ENCODE data around the gene CDKL1. TPM values are rescaled to one million over a fixed set of nuclear protein-coding genes. Genes with fewer than 3 reads are reported as not detected.

The CDKL1 gene
- total and polyA plus RNA-seq, 2 donors (not counting 1 experiment from before 2014, with no cell fraction given): 5.3 to 7.9 TPM

DNA sequence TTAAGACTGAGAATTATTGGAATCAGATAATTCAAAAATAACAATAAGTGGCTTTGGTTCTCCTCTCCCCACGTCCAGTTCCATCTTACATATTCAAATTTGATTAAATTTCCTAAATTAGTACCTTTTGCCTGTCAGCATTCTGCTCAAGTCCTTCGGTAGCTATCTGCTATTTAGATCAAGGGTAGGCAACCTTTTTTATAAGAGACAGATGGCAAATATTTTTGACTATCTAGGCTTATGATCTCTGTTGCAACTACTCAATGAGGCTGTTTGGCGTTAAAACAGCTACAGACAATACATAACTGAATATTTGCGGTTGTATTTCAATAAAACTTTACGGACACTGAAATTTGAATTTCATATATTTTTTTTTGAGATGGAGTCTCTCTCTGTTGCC lies 106.4 kb downstream of the CDKL1 start:
- H3K9me3 ChIP-seq (ENCODE audit: control extremely low read depth in 1 of 3, control insufficient read depth in 2 of 3, insufficient read depth in 1 of 3, low read length in 2 of 3): peaks cover 0 to 1% (median 0%) of the 10 kb centered on the region in 3 donors
- intact Hi-C loops (cut with micrococcal nuclease): no loop called here
- ATAC-seq (ENCODE audit: low read depth): no peak
- no peak overlapping the region for H3K27ac ChIP-seq (ENCODE audit: low read length in 2 of 2)
- H3K4me3 Mint-ChIP-seq: no peak overlapping the region
- H3K9ac ChIP-seq (ENCODE audit: low read length): no peak overlapping the region
- CTCF ChIA-PET: interaction anchor here (0.6 kb wide), 1 partner anchor 56 kb away, joined by 6 read pairs; no protein-coding TSS in a partner anchor
- H3K4me3 ChIP-seq (ENCODE audit: control extremely low read depth in 1 of 5, extremely low read depth in 1 of 5, insufficient read depth in 1 of 5, low read depth in 2 of 5, low read length in 4 of 5): no peak overlapping the region
- no CpG with 5 or more reads among the region's 5 CpGs for WGBS (ENCODE audit: insufficient coverage)
- H3K9me3 Mint-ChIP-seq (ENCODE audit: insufficient read depth): no peaks in the 10 kb centered on the region
- TF ChIP-seq EZH2 (IDR thresholded peaks at IDR 0.05; ENCODE audit: borderline replicate concordance, insufficient read depth, low read depth, low read length, poor library complexity, severe bottlenecking): no peak
- TF ChIP-seq, protein P1, sequence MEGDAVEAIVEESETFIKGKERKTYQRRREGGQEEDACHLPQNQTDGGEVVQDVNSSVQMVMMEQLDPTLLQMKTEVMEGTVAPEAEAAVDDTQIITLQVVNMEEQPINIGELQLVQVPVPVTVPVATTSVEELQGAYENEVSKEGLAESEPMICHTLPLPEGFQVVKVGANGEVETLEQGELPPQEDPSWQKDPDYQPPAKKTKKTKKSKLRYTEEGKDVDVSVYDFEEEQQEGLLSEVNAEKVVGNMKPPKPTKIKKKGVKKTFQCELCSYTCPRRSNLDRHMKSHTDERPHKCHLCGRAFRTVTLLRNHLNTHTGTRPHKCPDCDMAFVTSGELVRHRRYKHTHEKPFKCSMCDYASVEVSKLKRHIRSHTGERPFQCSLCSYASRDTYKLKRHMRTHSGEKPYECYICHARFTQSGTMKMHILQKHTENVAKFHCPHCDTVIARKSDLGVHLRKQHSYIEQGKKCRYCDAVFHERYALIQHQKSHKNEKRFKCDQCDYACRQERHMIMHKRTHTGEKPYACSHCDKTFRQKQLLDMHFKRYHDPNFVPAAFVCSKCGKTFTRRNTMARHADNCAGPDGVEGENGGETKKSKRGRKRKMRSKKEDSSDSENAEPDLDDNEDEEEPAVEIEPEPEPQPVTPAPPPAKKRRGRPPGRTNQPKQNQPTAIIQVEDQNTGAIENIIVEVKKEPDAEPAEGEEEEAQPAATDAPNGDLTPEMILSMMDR (IDR thresholded peaks at IDR 0.05): no peak
- H2AFZ ChIP-seq (ENCODE audit: insufficient read depth, low read depth, low read length, poor library complexity, severe bottlenecking): no peak overlapping the region
- H3K4me2 ChIP-seq (replicated peaks; ENCODE audit: low read depth, low read length, poor library complexity, severe bottlenecking): no peak overlapping the region
- H3K27me3 ChIP-seq (replicated peaks in 1 of 4; ENCODE audit: control extremely low read depth in 1 of 4, control insufficient read depth in 3 of 4, insufficient read depth in 4 of 4, low read length in 3 of 4): no peaks in the 10 kb centered on the region
- no peaks in the 10 kb centered on the region for H3K4me1 Mint-ChIP-seq
- no peaks in the 10 kb centered on the region for H3K79me2 ChIP-seq (ENCODE audit: control insufficient read depth, insufficient read depth, low read length)
- no peak for DNase-seq
- no peak overlapping the region for H3K27ac Mint-ChIP-seq
- POLR2A ChIA-PET: no interaction called here
- no peaks in the 10 kb centered on the region for H3K27me3 Mint-ChIP-seq
- H3K4me1 ChIP-seq (ENCODE audit: control insufficient read depth in 2 of 2, insufficient read depth in 2 of 2, low read length in 2 of 2): no peaks in the 10 kb centered on the region
- H4K20me1 ChIP-seq (ENCODE audit: control insufficient read depth, insufficient read depth, low read length, poor library complexity, severe bottlenecking): no peaks in the 10 kb centered on the region
- H3K36me3 ChIP-seq (replicated peaks in 1 of 2; ENCODE audit: control extremely low read depth in 1 of 2, control insufficient read depth in 1 of 2, extremely low read depth in 1 of 2, insufficient read depth in 2 of 2, low read length in 1 of 2): peaks cover 0 to 3% of the 10 kb centered on the region in 2 experiments

DNA sequence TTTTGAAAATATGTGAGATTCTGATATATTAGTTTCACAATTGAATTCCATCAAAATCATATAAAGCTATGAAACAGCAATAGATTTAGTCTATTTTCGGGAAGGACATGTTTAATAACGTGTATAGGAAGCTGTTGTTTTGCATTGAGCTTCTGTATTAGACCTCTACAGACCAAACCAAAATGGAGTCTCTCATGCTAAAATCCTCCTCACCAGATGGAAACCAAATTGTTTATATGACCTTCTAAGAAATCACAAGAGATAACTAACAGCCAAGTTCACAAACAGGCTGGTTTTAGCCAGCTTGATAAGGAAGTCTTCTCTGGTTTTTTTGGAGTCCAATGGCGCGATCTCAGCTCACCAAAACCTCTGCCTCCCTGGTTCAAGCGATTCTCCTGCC lies 108.5 kb downstream of the CDKL1 start:
- no peak overlapping the region for H3K4me3 ChIP-seq (ENCODE audit: control extremely low read depth in 1 of 5, extremely low read depth in 1 of 5, insufficient read depth in 1 of 5, low read depth in 2 of 5, low read length in 4 of 5)
- no peaks in the 10 kb centered on the region for H3K9me3 Mint-ChIP-seq (ENCODE audit: insufficient read depth)
- ATAC-seq (ENCODE audit: low read depth) (no peak), DNase-seq (no peak)
- intact Hi-C loops (cut with micrococcal nuclease): no loop called here
- no peak overlapping the region for H3K27ac Mint-ChIP-seq
- CTCF ChIA-PET: no interaction called here
- no peaks in the 10 kb centered on the region for H4K20me1 ChIP-seq (ENCODE audit: control insufficient read depth, insufficient read depth, low read length, poor library complexity, severe bottlenecking)
- WGBS (ENCODE audit: insufficient coverage): no CpG with 5 or more reads among the region's 5 CpGs
- no peak overlapping the region for H3K27ac ChIP-seq (ENCODE audit: low read length in 2 of 2)
- H3K4me1 Mint-ChIP-seq: no peaks in the 10 kb centered on the region
- H3K27me3 Mint-ChIP-seq: no peaks in the 10 kb centered on the region
- H3K27me3 ChIP-seq (replicated peaks in 1 of 4; ENCODE audit: control extremely low read depth in 1 of 4, control insufficient read depth in 3 of 4, insufficient read depth in 4 of 4, low read length in 3 of 4): no peaks in the 10 kb centered on the region
- H3K9me3 ChIP-seq (ENCODE audit: control extremely low read depth in 1 of 3, control insufficient read depth in 2 of 3, insufficient read depth in 1 of 3, low read length in 2 of 3): peaks cover 0 to 1% (median 0%) of the 10 kb centered on the region in 3 donors
- TF ChIP-seq EZH2 (IDR thresholded peaks at IDR 0.05; ENCODE audit: borderline replicate concordance, insufficient read depth, low read depth, low read length, poor library complexity, severe bottlenecking): no peak
- TF ChIP-seq, protein P1 (IDR thresholded peaks at IDR 0.05): no peak
- POLR2A ChIA-PET: no interaction called here
- no peak overlapping the region for H3K4me3 Mint-ChIP-seq
- no peaks in the 10 kb centered on the region for H3K79me2 ChIP-seq (ENCODE audit: control insufficient read depth, insufficient read depth, low read length)
- H3K4me2 ChIP-seq (replicated peaks; ENCODE audit: low read depth, low read length, poor library complexity, severe bottlenecking): no peak overlapping the region
- no peaks in the 10 kb centered on the region for H3K4me1 ChIP-seq (ENCODE audit: control insufficient read depth in 2 of 2, insufficient read depth in 2 of 2, low read length in 2 of 2)
- H2AFZ ChIP-seq (ENCODE audit: insufficient read depth, low read depth, low read length, poor library complexity, severe bottlenecking): no peak overlapping the region
- no peak overlapping the region for H3K9ac ChIP-seq (ENCODE audit: low read length)
- H3K36me3 ChIP-seq (replicated peaks in 1 of 2; ENCODE audit: control extremely low read depth in 1 of 2, control insufficient read depth in 1 of 2, extremely low read depth in 1 of 2, insufficient read depth in 2 of 2, low read length in 1 of 2): peaks cover 0 to 1% of the 10 kb centered on the region in 2 experiments
